ENCODE data around the gene ZFP69B. TPM values are rescaled to one million over a fixed set of nuclear protein-coding genes. Genes with fewer than 3 reads are reported as not detected.

ZFP69B gene
- polyA plus RNA-seq, 1 donor from 2014 or later = 0.95 TPM

GRCh38 chr1:40423264-40423642 lies 27.0 kb upstream of the ZFP69B start:
- peaks cover 21% of the 10 kb centered on the region for H3K36me3 Mint-ChIP-seq
- H3K9me3 Mint-ChIP-seq = no peaks in the 10 kb centered on the region
- peaks cover 14 to 37% (median 16%) of the 10 kb centered on the region in 3 donors for H3K4me1 Mint-ChIP-seq
- H3K4me3 Mint-ChIP-seq = peak overlapping the region; percentile 10 to 49 (median 16)
- H3K27me3 Mint-ChIP-seq = no peaks in the 10 kb centered on the region
- H3K27ac Mint-ChIP-seq = peak overlapping the region; percentile 90 to 91 (median 91)

- H3K4me1 Mint-ChIP-seq = peaks cover 14 to 31% (median 14%) of the 10 kb centered on the region in 3 donors
- no peaks in the 10 kb centered on the region for H3K27me3 Mint-ChIP-seq
- H3K4me3 Mint-ChIP-seq = peak overlapping the region in 2 of 4 donors; percentile 3 to 56
- H3K27ac Mint-ChIP-seq = peak overlapping the region; percentile 7 to 90 (median 15)
- H3K36me3 Mint-ChIP-seq = peaks cover 15% of the 10 kb centered on the region
- H3K9me3 Mint-ChIP-seq = no peaks in the 10 kb centered on the region
Observed at GRCh38 chr1:40423951-40424618, 26.2 kb upstream of the ZFP69B start.

DNA sequence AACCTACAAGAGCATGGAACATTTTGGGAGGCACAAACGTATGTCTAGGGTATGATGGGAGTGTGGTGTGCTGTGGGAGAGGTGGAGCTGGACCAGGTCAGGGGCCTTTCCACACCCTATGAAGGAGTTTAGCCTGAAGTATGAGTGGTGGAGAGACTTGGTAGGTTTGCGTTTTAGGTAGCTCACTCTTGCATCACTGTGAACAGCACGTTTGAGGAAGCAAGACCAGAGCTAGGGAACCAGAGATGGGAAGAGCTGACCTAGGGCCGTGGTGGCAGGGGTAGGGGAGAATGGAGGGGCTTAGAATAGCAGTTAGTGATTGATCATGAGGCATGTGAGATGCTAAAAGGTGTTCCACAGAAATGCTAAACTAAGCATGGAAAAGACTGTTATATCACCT lies 25.1 kb upstream of the ZFP69B start:
- peak overlapping the region in 2 of 3 donors; percentile 15 to 71 for H3K27ac Mint-ChIP-seq
- no peaks in the 10 kb centered on the region for H3K9me3 Mint-ChIP-seq
- peaks cover 14 to 31% (median 14%) of the 10 kb centered on the region in 3 donors for H3K4me1 Mint-ChIP-seq
- no peaks in the 10 kb centered on the region for H3K27me3 Mint-ChIP-seq
- H3K4me3 Mint-ChIP-seq = peak overlapping the region in 2 of 4 donors; percentile 1 to 5
- H3K36me3 Mint-ChIP-seq = peaks cover 10% of the 10 kb centered on the region

GRCh38 chr1:40431385-40431784 lies 18.9 kb upstream of the ZFP69B start:
- Mint-ChIP-seq H3K9me3 (peaks cover 0 to 2% (median 0%) of the 10 kb centered on the region in 3 donors), H3K4me1 (peaks cover 0 to 5% (median 0%) of the 10 kb centered on the region in 3 donors), H3K36me3 (peaks cover 2% of the 10 kb centered on the region), H3K4me3 (no peak overlapping the region), H3K27ac (no peak overlapping the region), H3K27me3 (no peaks in the 10 kb centered on the region)

DNA sequence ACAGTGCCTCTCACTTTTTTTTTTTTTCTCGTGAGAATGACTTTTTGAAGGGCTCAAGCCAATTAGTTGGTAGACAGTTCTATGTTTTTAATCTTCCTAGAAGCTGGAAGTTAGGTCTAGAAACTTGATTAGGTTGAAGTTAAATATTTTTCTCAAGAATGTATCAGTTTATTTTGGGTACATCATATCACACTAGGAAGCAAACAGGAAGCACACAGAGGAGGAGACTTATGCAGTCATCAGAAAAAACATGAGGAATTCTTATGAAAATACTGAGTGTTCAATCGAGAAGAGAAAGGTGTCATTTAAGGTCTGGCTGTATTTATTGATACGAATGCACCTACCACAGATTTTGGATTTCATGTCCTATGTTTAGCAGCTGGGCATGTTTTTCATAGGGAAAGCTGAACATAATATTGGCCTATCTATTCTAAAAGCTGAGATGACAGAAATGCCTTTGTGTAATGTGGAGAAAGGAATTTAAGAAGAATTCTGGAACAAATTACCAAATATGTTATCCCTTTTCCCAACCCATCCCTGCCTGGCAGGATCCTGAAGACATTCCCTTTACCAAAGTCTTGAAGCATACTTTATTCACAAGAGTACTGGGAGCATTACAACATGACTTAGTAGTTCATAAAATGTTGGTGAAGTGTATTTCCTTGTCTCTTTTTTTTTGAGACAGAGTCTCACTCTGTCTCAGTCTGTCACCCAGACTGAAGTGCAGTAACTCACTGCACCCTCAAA lies 17.5 kb upstream of the ZFP69B start:
- peak overlapping the region in 1 of 3 donors; percentile 3 for H3K27ac Mint-ChIP-seq
- no peak overlapping the region for H3K4me3 Mint-ChIP-seq
- peaks cover 2% of the 10 kb centered on the region for H3K36me3 Mint-ChIP-seq
- H3K4me1 Mint-ChIP-seq = peaks cover 0 to 5% (median 1%) of the 10 kb centered on the region in 3 donors
- peaks cover 0 to 2% (median 0%) of the 10 kb centered on the region in 3 donors for H3K9me3 Mint-ChIP-seq
- H3K27me3 Mint-ChIP-seq = no peaks in the 10 kb centered on the region

GRCh38 chr1:40435471-40435870 lies 14.8 kb upstream of the ZFP69B start:
- H3K27ac Mint-ChIP-seq = no peak overlapping the region
- H3K9me3 Mint-ChIP-seq = peaks cover 0 to 2% (median 0%) of the 10 kb centered on the region in 3 donors
- H3K4me3 Mint-ChIP-seq = no peak overlapping the region
- H3K4me1 Mint-ChIP-seq = peaks cover 1 to 5% (median 3%) of the 10 kb centered on the region in 3 donors
- H3K27me3 Mint-ChIP-seq = no peaks in the 10 kb centered on the region
- peaks cover 2% of the 10 kb centered on the region for H3K36me3 Mint-ChIP-seq

DNA sequence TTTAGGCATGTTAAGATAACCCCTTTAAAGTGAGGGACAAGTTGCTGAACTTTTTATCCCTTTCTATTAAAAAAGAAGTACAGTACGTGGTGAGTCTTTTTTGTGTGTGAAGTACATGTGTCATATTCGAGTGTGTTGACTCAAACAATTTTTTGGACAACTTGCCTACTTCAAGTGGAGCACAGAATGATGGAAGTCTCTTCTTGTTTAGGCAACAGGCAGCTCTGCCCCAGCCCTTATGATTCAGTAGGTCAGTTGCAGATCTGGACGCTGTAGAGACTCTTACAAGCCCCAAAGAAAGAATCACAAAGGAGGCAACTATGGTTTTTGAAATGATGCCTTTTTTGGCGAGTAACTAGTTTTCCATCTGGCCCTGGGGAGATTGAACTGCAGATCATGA lies 14.4 kb upstream of the ZFP69B start:
- peaks cover 0 to 2% (median 0%) of the 10 kb centered on the region in 3 donors for H3K9me3 Mint-ChIP-seq
- H3K27me3 Mint-ChIP-seq = no peaks in the 10 kb centered on the region
- H3K4me1 Mint-ChIP-seq = peaks cover 1 to 5% (median 3%) of the 10 kb centered on the region in 3 donors
- peaks cover 2% of the 10 kb centered on the region for H3K36me3 Mint-ChIP-seq
- H3K4me3 Mint-ChIP-seq = no peak overlapping the region
- no peak overlapping the region for H3K27ac Mint-ChIP-seq

- Mint-ChIP-seq H3K27ac (no peak overlapping the region), H3K36me3 (no peaks in the 10 kb centered on the region), H3K4me1 (peaks cover 0 to 3% (median 1%) of the 10 kb centered on the region in 3 donors), H3K9me3 (no peaks in the 10 kb centered on the region), H3K4me3 (no peak overlapping the region), H3K27me3 (no peaks in the 10 kb centered on the region)
Observed at GRCh38 chr1:40438391-40439015, 11.8 kb upstream of the ZFP69B start.

DNA sequence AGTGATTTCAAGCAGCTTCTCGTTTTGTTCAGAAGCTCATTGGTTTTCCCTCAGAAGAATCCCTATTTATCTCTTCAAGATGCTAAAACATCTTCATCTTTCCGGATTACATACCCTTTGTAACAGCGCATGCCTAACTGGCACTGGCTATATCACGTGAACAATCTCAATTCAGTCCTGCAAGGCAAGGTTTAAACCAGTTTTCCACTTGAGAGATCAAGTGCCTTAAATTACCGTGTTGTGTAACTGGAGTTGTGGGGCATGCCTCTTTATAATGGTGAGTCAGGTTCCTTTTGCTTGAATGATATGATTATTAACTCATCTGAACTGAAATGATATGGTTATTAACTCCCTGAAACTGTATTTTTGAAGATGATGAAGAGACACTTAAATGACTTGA lies 11.0 kb upstream of the ZFP69B start:
- Mint-ChIP-seq H3K4me3 (no peak overlapping the region), H3K36me3 (peaks cover 4% of the 10 kb centered on the region), H3K4me1 (peaks cover 0 to 3% (median 1%) of the 10 kb centered on the region in 3 donors), H3K9me3 (no peaks in the 10 kb centered on the region), H3K27ac (no peak overlapping the region), H3K27me3 (no peaks in the 10 kb centered on the region)

GRCh38 chr1:40450495-40451237 lies 390 bp downstream of the ZFP69B start:
- H3K4me1 Mint-ChIP-seq = peaks cover 18 to 21% (median 19%) of the 10 kb centered on the region in 3 donors
- peaks cover 3 to 26% (median 14%) of the 10 kb centered on the region in 3 donors for H3K9me3 Mint-ChIP-seq
- peaks cover 23% of the 10 kb centered on the region for H3K36me3 Mint-ChIP-seq
- H3K4me3 Mint-ChIP-seq = peak overlapping the region; percentile 86 to 99 (median 96)
- H3K27ac Mint-ChIP-seq = peak overlapping the region; percentile 42 to 91 (median 68)
- no peaks in the 10 kb centered on the region for H3K27me3 Mint-ChIP-seq

DNA sequence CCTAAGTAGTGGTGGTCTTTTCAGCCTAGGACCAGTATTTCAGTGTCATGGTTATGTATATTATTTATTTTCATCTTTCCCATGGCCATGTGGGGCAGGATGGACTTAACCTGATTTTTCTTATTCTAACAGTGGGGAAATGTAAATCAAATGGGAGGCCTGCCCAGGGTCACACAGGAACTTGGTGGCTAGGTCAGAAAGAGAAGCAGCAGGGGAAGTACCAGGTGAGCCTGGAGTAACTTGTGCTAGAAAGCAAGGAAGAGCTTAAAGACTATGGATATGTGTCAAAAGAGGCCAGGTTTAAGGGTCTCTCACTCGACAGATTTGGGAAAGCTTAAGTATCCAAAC lies 936 bp downstream of the ZFP69B start:
- Mint-ChIP-seq H3K4me3 (peak overlapping the region; percentile 86 to 99 (median 96)), H3K9me3 (peaks cover 3 to 24% (median 15%) of the 10 kb centered on the region in 3 donors), H3K27me3 (no peaks in the 10 kb centered on the region), H3K27ac (peak overlapping the region; percentile 42 to 91 (median 68)), H3K36me3 (peaks cover 21% of the 10 kb centered on the region), H3K4me1 (peaks cover 18 to 21% (median 19%) of the 10 kb centered on the region in 3 donors)

DNA sequence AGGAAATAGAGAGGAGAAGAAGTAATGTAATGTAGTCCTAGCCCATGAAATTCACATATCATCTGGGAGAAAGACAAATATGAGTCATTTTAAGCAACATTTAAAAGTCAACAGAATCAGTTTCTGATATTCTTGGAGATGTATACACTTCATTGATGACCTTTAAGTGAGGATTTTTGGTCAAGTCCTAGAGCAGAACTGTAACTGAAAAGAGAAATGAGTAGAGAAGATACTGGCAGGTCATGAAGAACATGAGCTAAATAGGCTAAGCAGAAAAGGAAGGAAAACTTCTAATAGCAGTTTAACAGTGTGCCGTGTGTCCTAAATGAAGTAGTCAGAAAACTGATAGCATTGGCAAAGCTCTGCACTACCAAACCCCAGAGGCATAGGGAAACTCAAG lies 4.6 kb downstream of the ZFP69B start:
- Mint-ChIP-seq H3K27me3 (no peaks in the 10 kb centered on the region), H3K36me3 (peaks cover 50% of the 10 kb centered on the region), H3K4me1 (peaks cover 13 to 17% (median 14%) of the 10 kb centered on the region in 3 donors), H3K27ac (no peak overlapping the region), H3K9me3 (peaks cover 18 to 53% (median 41%) of the 10 kb centered on the region in 3 donors), H3K4me3 (no peak overlapping the region)

DNA sequence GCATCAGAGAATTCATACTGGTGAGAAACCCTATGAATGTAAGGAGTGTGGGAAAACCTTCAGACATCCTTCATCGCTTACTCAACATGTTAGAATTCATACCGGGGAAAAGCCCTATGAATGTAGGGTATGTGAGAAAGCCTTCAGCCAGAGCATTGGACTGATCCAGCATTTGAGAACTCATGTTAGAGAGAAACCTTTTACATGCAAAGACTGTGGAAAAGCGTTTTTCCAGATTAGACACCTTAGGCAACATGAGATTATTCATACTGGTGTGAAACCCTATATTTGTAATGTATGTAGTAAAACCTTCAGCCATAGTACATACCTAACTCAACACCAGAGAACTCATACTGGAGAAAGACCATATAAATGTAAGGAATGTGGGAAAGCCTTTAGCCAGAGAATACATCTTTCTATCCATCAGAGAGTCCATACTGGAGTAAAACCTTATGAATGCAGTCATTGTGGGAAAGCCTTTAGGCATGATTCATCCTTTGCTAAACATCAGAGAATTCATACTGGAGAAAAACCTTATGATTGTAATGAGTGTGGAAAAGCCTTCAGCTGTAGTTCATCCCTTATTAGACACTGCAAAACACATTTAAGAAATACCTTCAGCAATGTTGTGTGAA lies 12.8 kb downstream of the ZFP69B start:
- Mint-ChIP-seq H3K27me3 (no peaks in the 10 kb centered on the region), H3K27ac (no peak overlapping the region), H3K36me3 (peaks cover 34% of the 10 kb centered on the region), H3K4me1 (no peaks in the 10 kb centered on the region), H3K4me3 (no peak overlapping the region), H3K9me3 (peaks cover 25 to 61% (median 43%) of the 10 kb centered on the region in 3 donors)

DNA sequence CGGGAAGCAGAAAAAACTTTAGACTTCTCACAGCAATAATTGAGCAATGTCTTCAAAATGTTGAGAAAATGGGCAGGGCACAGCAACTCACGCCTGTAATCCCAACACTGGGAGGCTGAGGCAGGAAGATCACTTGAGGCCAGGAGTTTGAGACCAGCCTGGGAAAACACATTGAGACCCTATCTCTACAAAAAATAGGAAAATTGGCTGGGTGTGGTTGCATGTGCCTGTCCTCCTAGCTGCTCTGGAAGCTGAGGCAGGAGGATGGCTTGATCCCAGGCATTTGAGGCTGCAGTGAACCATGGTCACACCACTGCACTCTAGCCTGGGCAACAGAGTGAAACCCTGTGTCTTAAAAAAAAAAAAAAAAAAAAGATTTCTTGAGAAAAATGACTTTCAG lies 19.1 kb downstream of the ZFP69B start:
- Mint-ChIP-seq H3K9me3 (peaks cover 27 to 71% (median 54%) of the 10 kb centered on the region in 3 donors), H3K36me3 (peaks cover 6% of the 10 kb centered on the region), H3K4me1 (peaks cover 0 to 3% (median 0%) of the 10 kb centered on the region in 3 donors), H3K4me3 (peak overlapping the region in 1 of 4 donors; percentile 66), H3K27ac (no peak overlapping the region), H3K27me3 (no peaks in the 10 kb centered on the region)

All from IgD-negative memory B cell (primary cell).